NCI-H460 (cell line): ENCODE data around the gene CAMTA1. TPM values are rescaled to one million over a fixed set of nuclear protein-coding genes. Genes with fewer than 3 reads are reported as not detected.

Experiments
- DNase-seq: peaks from one replicate; pipeline ENCODE4 v3.0.0-alpha.2; 2016; ENCODE audit warnings: low read depth; ENCODE audit errors: extremely low read depth
- total RNA-seq: library from RNA; depleted of rRNA; stranded (reverse); fragments of >200 nt; shearing (Covaris generic); gene quantifications from 2 replicates; pipeline ENCODE4 v1.2.3, GENCODE V29; 2014

Gene CAMTA1
- total RNA-seq, 1 experiment from 2014 or later = 39.9 TPM

- DNase-seq = no peak
These were observed 8.9 kb upstream of the CAMTA1 start for GRCh38 chr1:6776389-6776788.

- no peak for DNase-seq
These were observed 8.4 kb upstream of the CAMTA1 start for GRCh38 chr1:6776895-6777294.

- no peak for DNase-seq
These were observed 7.4 kb upstream of the CAMTA1 start for GRCh38 chr1:6777813-6778212.

- no peak for DNase-seq
These were observed 6.0 kb upstream of the CAMTA1 start for GRCh38 chr1:6779089-6779805.

GRCh38 chr1:6782151-6782550 lies 3.1 kb upstream of the CAMTA1 start:
- no peak for DNase-seq

- no peak for DNase-seq
These were observed 2.0 kb upstream of the CAMTA1 start for GRCh38 chr1:6783221-6783620.

DNA sequence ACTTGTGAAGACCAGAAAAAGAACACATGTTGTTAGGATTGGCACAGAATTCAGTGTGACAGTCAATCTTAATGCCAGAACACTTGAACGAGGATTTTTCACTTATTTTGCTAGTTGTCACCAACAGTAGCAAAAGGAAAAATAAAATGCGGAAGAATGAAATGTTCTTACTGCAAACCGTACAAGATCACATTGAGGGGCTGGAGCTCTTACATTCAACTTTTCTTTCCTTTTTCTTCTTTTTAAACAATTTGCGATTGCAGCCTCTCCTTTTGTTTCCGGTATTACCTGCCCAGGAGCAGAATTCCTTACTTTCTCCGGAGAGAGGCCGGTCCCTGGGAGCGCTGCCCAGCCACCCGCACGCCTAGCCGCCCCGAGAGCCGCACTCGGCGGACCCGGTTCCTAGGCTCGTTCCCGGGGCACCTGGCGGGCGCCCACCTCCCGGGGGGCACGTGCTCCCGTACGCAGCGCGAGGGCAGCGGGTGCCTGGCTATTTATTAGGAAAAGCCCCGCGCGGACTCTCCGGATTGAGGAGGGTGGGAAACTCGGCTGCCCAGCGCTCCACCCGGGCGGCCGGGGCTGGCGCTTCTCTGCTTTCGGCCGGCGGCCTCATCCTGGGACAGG lies 1.2 kb upstream of the CAMTA1 start:
- no peak for DNase-seq

- DNase-seq = peak; percentile 100
These were observed 515 bp upstream of the CAMTA1 start for GRCh38 chr1:6784560-6785317.

GRCh38 chr1:6785728-6786505 lies 663 bp downstream of the CAMTA1 start:
- DNase-seq = no peak

DNA sequence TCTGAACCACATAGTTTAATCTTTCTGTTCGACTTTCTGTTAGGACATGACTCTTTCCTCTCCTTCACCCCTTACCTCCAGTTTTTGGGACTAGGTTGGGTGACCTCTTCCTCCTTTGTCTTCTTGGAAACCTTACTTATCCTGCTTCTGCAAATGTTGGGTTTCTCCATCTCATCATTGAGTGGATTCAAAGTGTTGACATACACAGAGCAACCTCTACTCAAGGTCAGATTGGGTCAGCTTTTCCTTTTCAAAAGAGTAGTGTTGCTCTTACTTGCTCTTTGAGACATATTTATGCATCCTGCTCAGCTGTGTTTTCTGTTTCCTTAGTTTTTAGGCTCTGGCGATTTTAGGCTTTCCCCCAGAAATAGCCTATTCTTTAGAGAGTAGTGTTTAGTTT lies 3.7 kb downstream of the CAMTA1 start:
- no peak for DNase-seq

DNA sequence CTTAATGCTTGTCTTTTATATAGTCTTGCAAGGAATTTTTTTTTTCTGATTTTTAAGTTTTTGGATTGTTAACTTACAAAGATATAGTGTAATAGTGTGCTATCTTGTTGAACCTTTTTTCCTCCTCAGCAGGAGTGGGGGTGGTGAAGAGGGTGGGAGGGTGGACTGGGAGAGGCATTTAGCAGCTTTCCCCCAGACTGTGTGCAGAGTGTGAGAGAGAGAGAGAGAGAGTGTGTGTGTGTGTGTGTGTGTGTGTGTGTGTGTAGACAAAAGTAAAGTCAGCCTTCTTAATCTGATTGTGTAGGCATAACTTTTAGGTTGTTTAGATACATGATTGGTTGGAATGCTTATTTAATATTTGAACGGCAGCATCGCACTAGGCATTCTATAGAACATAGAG lies 4.9 kb downstream of the CAMTA1 start:
- no peak for DNase-seq

GRCh38 chr1:6794164-6794563 lies 8.9 kb downstream of the CAMTA1 start:
- peak; percentile 29 for DNase-seq

DNA sequence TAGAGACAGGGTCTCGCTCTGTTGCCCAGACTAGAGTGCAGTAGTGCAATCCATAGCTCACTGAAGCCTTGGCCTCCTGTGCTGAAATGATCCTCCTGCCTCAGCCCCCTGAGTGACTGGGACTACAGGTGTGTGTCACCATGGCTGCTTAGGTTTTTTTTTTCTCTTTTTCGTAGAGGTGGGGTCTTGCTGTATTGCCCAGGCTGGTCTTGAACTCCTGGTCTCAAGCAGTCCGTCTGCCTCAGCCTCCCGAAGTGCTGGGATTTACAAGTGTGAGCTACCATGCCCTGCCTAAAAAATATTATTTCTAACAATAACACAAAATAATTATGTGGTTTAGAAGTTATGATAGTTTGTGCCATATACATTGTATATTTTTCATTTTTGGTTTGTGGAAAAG lies 9.9 kb downstream of the CAMTA1 start:
- DNase-seq = no peak

- peak; percentile 21 for DNase-seq
These were observed 10.4 kb downstream of the CAMTA1 start for GRCh38 chr1:6795661-6796060.

DNA sequence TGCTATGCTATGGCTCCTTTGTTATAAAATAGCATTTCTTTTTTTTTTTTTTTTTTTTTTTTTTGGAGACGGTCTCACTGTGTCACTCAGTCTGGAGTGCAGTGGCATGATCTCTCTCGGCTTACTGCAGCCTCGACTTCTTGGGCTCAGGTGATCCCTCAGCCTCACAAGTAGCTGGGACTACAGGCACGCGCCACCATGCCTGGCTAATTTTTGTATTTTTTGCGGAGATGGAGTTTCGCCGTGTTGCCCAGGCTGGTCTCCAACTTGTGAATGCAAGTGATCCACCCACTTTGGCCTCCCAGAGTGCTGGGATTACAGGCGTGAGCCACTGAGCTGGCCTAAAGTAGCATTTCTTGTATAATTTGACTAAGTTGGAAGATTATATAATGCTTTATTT lies 10.8 kb downstream of the CAMTA1 start:
- DNase-seq = no peak

GRCh38 chr1:6799499-6799898 lies 14.2 kb downstream of the CAMTA1 start:
- no peak for DNase-seq

DNA sequence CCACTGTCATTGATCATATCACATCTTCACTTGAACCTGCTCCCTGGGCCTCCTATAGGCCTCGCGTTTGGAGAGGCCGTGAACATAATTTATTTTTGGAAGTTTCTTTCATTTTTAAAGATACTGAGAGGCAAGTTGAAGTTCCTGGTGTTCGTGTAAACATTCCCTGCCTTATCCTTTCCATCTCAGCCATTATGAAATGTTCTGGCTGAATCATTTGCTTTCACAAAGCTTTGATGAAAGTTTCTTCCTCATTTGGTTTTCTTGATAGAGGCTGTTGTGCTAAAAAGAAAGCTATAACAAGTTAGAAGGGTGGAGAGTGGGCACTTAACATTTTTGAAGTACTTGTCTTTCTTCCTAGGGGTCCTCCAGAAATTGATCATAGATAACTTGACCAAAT lies 15.5 kb downstream of the CAMTA1 start:
- no peak for DNase-seq

- DNase-seq = no peak
These were observed 15.9 kb downstream of the CAMTA1 start for GRCh38 chr1:6801199-6801598.

GRCh38 chr1:6801966-6802365 lies 16.7 kb downstream of the CAMTA1 start:
- no peak for DNase-seq

GRCh38 chr1:6802454-6802853 lies 17.2 kb downstream of the CAMTA1 start:
- DNase-seq = no peak

DNA sequence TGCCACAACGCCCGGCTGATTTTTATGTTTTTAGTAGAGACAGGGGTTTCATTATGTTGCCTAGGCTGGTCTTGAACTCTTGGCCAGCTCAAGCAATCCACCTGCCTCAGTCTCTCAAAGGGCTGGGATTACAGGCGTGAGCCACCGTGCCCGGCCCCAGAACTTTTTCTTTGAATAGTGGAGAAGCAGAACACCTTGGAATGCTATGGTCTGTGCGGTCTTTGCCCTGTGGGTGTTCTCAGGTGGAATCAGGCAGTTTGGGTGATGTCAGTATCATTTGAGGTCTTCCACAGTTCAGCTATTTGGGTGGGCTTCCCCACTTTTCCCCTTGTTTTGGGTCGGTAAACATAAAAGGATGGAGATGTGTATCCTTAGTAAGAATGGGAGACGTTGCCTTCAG lies 17.6 kb downstream of the CAMTA1 start:
- no peak for DNase-seq
